B cell (primary cell): ENCODE data around the gene ANKS4B. TPM values are rescaled to one million over a fixed set of nuclear protein-coding genes. Genes with fewer than 3 reads are reported as not detected.

ENCODE experiments used
- ATAC-seq: fragments of 200-7000 bp; cut with Tn5 transposase; one replicate; pipeline ENCODE4 v1.10.0; 2021; ENCODE audit warnings: low read depth, mild to moderate bottlenecking, moderate number of reproducible peaks, moderate library complexity
- CTCF ChIA-PET: fragments of 350-600 bp; sonication (Branson Sonifier 250); formaldehyde crosslinking; loops from one replicate; lab custom pipeline; 2021; ENCODE audit warnings: antibody characterized with exemption, inconsistent platforms; lab: Charles Lee
- POLR2A ChIA-PET: fragments of 350-600 bp; sonication (Branson Sonifier 250); formaldehyde crosslinking; loops from one replicate; lab custom pipeline; 2021; ENCODE audit warnings: antibody characterized with exemption; lab: Charles Lee
- DNase-seq: peaks from one replicate; pipeline ENCODE4 v3.0.0; 2013
- H2AFZ ChIP-seq: 2 replicates; pipeline ENCODE4 v1.6.1; 2012; ENCODE audit warnings: mild to moderate bottlenecking, low read depth, low read length; ENCODE audit not compliant: insufficient read depth, poor library complexity, severe bottlenecking
- H3K27ac ChIP-seq, 2 donors: 1 replicate in 1 of 2; 2 replicates in 1 of 2; pipeline ENCODE4 v1.5.1; 2012 to 2013; ENCODE audit warnings: low read length in 2 of 2, mild to moderate bottlenecking in 2 of 2, moderate library complexity in 1 of 2
- H3K27me3 ChIP-seq, 4 experiments: fragments of 200-600 bp in 1 of 4; sonication (generic) in 1 of 4; replicated peaks in 1 of 4; 1 replicate in 2 of 4; 2 replicates in 2 of 4; pipeline versions ENCODE4 v1.6.1 to v1.7.0; 2013 to 2016; ENCODE audit warnings: low read length in 3 of 4, mild to moderate bottlenecking in 2 of 4, mixed read lengths in 1 of 4, moderate library complexity in 1 of 4; ENCODE audit not compliant: insufficient read depth in 4 of 4, control insufficient read depth in 3 of 4; ENCODE audit errors: control extremely low read depth in 1 of 4
- H3K36me3 ChIP-seq, 2 experiments: replicated peaks in 1 of 2; 1 replicate in 1 of 2; 2 replicates in 1 of 2; pipeline versions ENCODE4 v1.6.1 to v1.7.1; 2013; ENCODE audit warnings: low read length in 1 of 2; ENCODE audit not compliant: insufficient read depth in 2 of 2, control insufficient read depth in 1 of 2; ENCODE audit errors: control extremely low read depth in 1 of 2, extremely low read depth in 1 of 2
- H3K4me1 ChIP-seq, 2 donors: fragments of 200-600 bp in 1 of 2; sonication (generic) in 1 of 2; 1 replicate in 1 of 2; 2 replicates in 1 of 2; pipeline versions ENCODE4 v1.5.1 to v1.6.1; 2013 to 2017; ENCODE audit warnings: low read length in 2 of 2; ENCODE audit not compliant: control insufficient read depth in 2 of 2, insufficient read depth in 2 of 2
- H3K4me2 ChIP-seq: replicated peaks from 2 replicates; pipeline ENCODE3; 2012; ENCODE audit warnings: mild to moderate bottlenecking, low read depth, low read length; ENCODE audit not compliant: poor library complexity, severe bottlenecking
- H3K4me3 ChIP-seq, 5 experiments: fragments of 200-600 bp in 1 of 5; sonication (generic) in 1 of 5; 1 replicate in 3 of 5; 2 replicates in 2 of 5; pipeline versions ENCODE4 v1.5.1 to v1.7.0; 2011 to 2016; ENCODE audit warnings: low read length in 4 of 5, mild to moderate bottlenecking in 4 of 5, low read depth in 2 of 5, control low read depth in 1 of 5, moderate library complexity in 1 of 5; ENCODE audit not compliant: insufficient read depth in 1 of 5; ENCODE audit errors: control extremely low read depth in 1 of 5, extremely low read depth in 1 of 5
- H3K79me2 ChIP-seq: fragments of 200-600 bp; sonication (generic); one replicate; pipeline ENCODE4 v1.6.0; 2016; ENCODE audit warnings: low read length; ENCODE audit not compliant: control insufficient read depth, insufficient read depth
- H3K9ac ChIP-seq: fragments of 200-600 bp; sonication (generic); 2 replicates; pipeline ENCODE4 v1.6.1; 2017; ENCODE audit warnings: mild to moderate bottlenecking, low read length, moderate library complexity
- H3K9me3 ChIP-seq, 3 donors: one replicate each; pipeline versions ENCODE4 v1.6.1 to v1.7.1; 2013; ENCODE audit warnings: low read length in 2 of 3; ENCODE audit not compliant: control insufficient read depth in 2 of 3, insufficient read depth in 1 of 3; ENCODE audit errors: control extremely low read depth in 1 of 3
- H4K20me1 ChIP-seq: 2 replicates; pipeline ENCODE4 v1.6.0; 2012; ENCODE audit warnings: mild to moderate bottlenecking, low read length; ENCODE audit not compliant: insufficient read depth, control insufficient read depth, poor library complexity, severe bottlenecking
- H3K27ac Mint-ChIP-seq: one replicate; pipeline ENCODE4 v1.8.0; 2021; ENCODE audit warnings: mixed read lengths
- H3K27me3 Mint-ChIP-seq: one replicate; pipeline ENCODE4 v1.8.0; 2021; ENCODE audit warnings: mixed read lengths
- H3K4me1 Mint-ChIP-seq: one replicate; pipeline ENCODE4 v1.8.0; 2021; ENCODE audit warnings: mixed read lengths
- H3K4me3 Mint-ChIP-seq: one replicate; pipeline ENCODE4 v1.8.0; 2021; ENCODE audit warnings: mixed read lengths
- H3K9me3 Mint-ChIP-seq: one replicate; pipeline ENCODE4 v1.8.0; 2022; ENCODE audit warnings: mixed read lengths; ENCODE audit not compliant: insufficient read depth
- EZH2 ChIP-seq: IDR thresholded peaks from 2 replicates; pipeline ENCODE4 v1.6.1; 2012; ENCODE audit warnings: borderline replicate concordance, low read depth, mild to moderate bottlenecking, moderate library complexity, low read length; ENCODE audit not compliant: insufficient read depth, poor library complexity, severe bottlenecking
- WGBS: methylation state at CpG from one replicate; pipeline ENCODE4 v1.1.5; 2013; ENCODE audit warnings: missing lambda C conversion rate; ENCODE audit not compliant: insufficient coverage; 5-methylcytosine and 5-hydroxymethylcytosine counted together
- intact Hi-C: fragments of 100-400 bp; cut with micrococcal nuclease; formaldehyde crosslinking; loops from one replicate; pipeline ENCODE4 v1.10.0; 2022
- polyA plus RNA-seq: library from polyadenylated mRNA; depleted of rRNA; stranded (reverse); fragments of >200 nt; gene quantifications from 2 replicates; pipeline ENCODE4 v1.2.3, GENCODE V29; 2012
- total RNA-seq, 2 donors: library from RNA; stranded (reverse); fragments of 120-200 nt in 1 of 2; gene quantifications; 1 replicate in 1 of 2; 2 replicates in 1 of 2; pipeline versions ENCODE4 v1.2.3 to v1.2.4, GENCODE V29; 2013 to 2022
- TF ChIP-seq, protein P1 (sequence below): fragments of 200-600 bp; IDR thresholded peaks from one replicate; pipeline ENCODE4 v1.8.0; 2022; ENCODE audit warnings: antibody characterized with exemption, mild to moderate bottlenecking

ANKS4B gene
- total and polyA plus RNA-seq, 2 donors (not counting 1 experiment from before 2014, with no cell fraction given) = not detected

DNA sequence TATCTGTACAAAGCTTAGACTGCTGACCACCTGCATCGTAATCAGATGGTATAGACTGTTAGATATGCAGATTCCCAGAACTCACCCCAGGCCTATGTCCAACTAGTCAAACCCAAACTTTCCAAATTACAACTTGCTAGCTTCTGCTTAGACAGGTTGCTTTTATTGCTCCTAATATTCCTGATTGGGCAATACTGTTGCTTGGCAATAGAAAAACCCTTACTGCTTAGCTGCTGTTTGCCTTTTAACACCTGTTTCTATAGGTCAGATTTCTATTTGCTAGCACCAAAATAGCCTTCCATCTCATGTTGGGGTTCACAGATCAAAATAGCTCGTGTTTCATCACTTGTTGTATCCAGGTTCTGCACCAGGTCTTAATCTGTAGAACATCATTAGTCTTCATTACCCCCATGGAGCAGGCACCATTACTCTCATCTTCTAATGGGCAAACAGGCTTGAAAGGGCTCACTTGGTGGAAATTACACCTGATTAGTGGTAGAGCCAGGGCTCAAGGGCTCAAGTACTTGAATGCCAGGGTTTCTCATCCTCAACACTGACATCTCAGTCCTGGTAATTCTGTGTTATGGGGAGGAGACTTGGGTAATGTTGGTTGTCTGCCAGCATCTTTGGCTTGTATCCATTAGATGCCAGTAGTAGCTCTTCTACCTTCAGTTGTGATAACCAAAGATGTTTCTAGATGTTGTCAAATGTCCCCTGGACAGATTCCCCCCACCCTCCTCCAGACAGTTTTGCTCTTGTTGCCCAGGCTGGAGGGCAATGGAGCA lies 24.9 kb upstream of the ANKS4B start:
- ChIA-PET CTCF (interaction anchor here (2.4 kb wide), 1 partner anchor 19 kb away, joined by 8 read pairs; no protein-coding TSS in a partner anchor), POLR2A (no interaction called here)
- intact Hi-C loops = no loop called here
- no peak overlapping the region for H3K9ac ChIP-seq
- ATAC-seq (no peak), DNase-seq (no peak)
- peaks cover 0 to 11% (median 4%) of the 10 kb centered on the region in 4 experiments for H3K27me3 ChIP-seq
- H2AFZ ChIP-seq = no peak overlapping the region
- no peak overlapping the region for H3K4me3 ChIP-seq
- Mint-ChIP-seq H3K27me3 (peaks cover 32% of the 10 kb centered on the region), H3K9me3 (no peaks in the 10 kb centered on the region), H3K27ac (no peak overlapping the region), H3K4me1 (no peaks in the 10 kb centered on the region), H3K4me3 (no peak overlapping the region)
- H3K4me1 ChIP-seq = no peaks in the 10 kb centered on the region
- H3K4me2 ChIP-seq = no peak overlapping the region
- 30% methylated on average over 1 of the region's 2 CpGs for WGBS
- H3K79me2 ChIP-seq = no peaks in the 10 kb centered on the region
- TF ChIP-seq, protein P1, sequence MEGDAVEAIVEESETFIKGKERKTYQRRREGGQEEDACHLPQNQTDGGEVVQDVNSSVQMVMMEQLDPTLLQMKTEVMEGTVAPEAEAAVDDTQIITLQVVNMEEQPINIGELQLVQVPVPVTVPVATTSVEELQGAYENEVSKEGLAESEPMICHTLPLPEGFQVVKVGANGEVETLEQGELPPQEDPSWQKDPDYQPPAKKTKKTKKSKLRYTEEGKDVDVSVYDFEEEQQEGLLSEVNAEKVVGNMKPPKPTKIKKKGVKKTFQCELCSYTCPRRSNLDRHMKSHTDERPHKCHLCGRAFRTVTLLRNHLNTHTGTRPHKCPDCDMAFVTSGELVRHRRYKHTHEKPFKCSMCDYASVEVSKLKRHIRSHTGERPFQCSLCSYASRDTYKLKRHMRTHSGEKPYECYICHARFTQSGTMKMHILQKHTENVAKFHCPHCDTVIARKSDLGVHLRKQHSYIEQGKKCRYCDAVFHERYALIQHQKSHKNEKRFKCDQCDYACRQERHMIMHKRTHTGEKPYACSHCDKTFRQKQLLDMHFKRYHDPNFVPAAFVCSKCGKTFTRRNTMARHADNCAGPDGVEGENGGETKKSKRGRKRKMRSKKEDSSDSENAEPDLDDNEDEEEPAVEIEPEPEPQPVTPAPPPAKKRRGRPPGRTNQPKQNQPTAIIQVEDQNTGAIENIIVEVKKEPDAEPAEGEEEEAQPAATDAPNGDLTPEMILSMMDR = no peak
- TF ChIP-seq EZH2 = no peak
- no peak overlapping the region for H3K27ac ChIP-seq
- no peaks in the 10 kb centered on the region for H3K36me3 ChIP-seq
- H4K20me1 ChIP-seq = no peaks in the 10 kb centered on the region
- H3K9me3 ChIP-seq = no peaks in the 10 kb centered on the region

DNA sequence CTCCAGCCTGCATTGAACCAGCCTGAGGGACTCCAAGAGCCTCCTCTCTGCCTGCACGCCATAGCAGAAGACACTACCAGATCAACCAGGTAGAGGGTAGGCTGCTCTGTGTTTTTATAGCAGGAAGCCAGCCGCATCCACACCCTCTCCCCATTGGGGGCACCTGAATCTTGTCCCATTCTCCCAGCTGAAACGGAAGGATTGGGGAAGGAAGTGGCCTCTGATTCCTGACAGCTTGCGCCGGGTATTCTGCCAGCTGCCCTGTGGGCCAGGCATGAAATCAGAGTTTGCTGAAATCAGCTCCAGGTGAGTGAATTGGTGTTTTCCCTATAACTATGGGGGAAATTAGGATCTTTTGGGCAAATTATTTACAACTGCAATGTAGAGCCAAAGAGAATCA lies 22.0 kb upstream of the ANKS4B start, which contains the start of gene ZP2:
ZP2 (minus strand) TSS at position 89 of the 400 bp plus-strand sequence; CDS start at position 62, 27 bp downstream.
- Histone ChIP-seq H3K36me3 (no peaks in the 10 kb centered on the region), H4K20me1 (no peaks in the 10 kb centered on the region), H3K79me2 (no peaks in the 10 kb centered on the region), H3K9ac (no peak within 1 kb of the TSS), H3K9me3 (no peaks in the 10 kb centered on the region), H3K27ac (no peak within 1 kb of the TSS), H3K4me1 (no peaks in the 10 kb centered on the region), H3K27me3 (peaks cover 0 to 11% (median 4%) of the 10 kb centered on the region in 4 experiments), H3K4me2 (no peak within 1 kb of the TSS), H2AFZ (no peak within 1 kb of the TSS), H3K4me3 (no peak within 1 kb of the TSS)
- intact Hi-C loops = no loop called here
- TF ChIP-seq EZH2 = no peak
- TF ChIP-seq, protein P1 = no peak
- ChIA-PET CTCF (interaction anchor here (0.7 to 2.4 kb wide), 4 partner anchors 22 to 1470 kb away, joined by 3 to 8 read pairs (median 3); no protein-coding TSS in a partner anchor), POLR2A (no interaction called here)
- Mint-ChIP-seq H3K4me1 (no peaks in the 10 kb centered on the region), H3K4me3 (no peak within 1 kb of the TSS), H3K9me3 (no peaks in the 10 kb centered on the region), H3K27ac (no peak within 1 kb of the TSS), H3K27me3 (peaks cover 42% of the 10 kb centered on the region)
- DNase-seq = no peak
- no CpG with 5 or more reads among the region's 5 CpGs for WGBS
- no peak for ATAC-seq
